Activated T-cell treated with anti-CD3 and anti-CD28 coated beads for 4 hours (primary cell): Measurements from ENCODE around the gene TSEN2.
"Not testable (repeated sequence)": the region's sequence is repeated elsewhere in the genome, so short reads cannot be mapped to it uniquely, and the experiment has no call there.

Source experiments
- DNase-seq: peaks from one replicate; pipeline ENCODE4 v3.0.0-alpha.2; 2020

The TSEN2 gene

DNA sequence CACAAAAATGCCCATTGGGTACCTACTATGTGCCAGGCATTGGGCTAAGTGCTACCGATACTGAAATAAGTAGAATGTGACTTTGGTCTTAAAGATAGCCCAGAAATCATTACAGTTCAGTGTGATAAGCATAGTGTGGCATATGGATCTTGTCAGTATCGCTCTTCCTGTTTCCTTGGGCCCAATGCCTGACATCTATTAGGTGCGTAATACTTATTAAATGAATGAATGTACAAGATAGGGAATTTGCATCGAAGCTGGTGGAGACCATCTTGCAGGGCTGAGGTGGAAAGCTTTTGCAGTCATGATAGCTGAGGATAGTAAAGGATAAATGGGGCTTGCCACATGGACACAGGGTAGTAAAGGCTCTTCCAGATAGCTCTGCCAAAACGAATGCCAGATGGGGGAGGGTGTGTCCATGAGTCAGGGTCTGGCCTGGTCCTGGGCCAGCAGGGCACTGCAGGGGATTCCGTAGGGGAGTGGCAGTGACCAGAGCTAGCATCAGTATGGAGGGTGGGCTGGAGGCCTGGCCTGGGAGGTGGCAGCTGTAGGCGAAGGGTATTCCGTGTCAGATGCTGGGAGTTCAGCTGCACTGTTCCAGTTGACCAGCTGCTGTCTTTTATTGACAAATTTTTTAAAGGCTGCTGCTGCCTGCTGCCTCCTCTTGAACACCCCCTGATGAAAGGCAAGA, 23.5 kb downstream of the TSEN2 start:
- DNase-seq, result no peak

DNA sequence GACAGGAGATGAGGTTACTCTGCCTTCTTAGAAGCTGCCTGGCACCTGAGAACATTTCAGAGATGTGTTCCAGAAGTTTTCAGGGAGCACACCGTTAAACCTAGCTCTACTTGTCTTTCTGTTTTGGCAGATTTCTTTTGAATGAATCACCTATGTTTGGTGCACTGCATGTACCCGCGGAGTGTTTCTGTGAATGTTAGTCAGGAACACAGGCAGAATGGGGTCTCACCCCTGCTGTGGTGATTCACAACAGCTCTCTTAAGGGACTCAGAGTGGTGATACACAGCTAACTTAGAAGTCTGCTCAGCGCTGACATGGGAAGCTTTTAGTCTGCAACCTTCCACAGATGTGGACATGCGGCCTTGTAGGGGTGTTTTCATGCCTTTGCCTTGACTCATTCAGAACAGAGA, 24.0 kb downstream of the TSEN2 start:
- no peak for DNase-seq

GRCh38 chr3:12509466-12509865, 25.2 kb downstream of the TSEN2 start:
- no peak for DNase-seq

- no peak for DNase-seq
These were observed 28.3 kb downstream of the TSEN2 start for GRCh38 chr3:12512534-12513118.

GRCh38 chr3:12513694-12514446, 29.6 kb downstream of the TSEN2 start:
- no peak for DNase-seq

GRCh38 chr3:12515631-12516030, 31.4 kb downstream of the TSEN2 start:
- DNase-seq, result no peak

- DNase-seq, result no peak
These were observed 32.6 kb downstream of the TSEN2 start for GRCh38 chr3:12516873-12517272.

GRCh38 chr3:12518261-12519028, 34.2 kb downstream of the TSEN2 start:
- DNase-seq, result no peak

GRCh38 chr3:12521010-12521409, 36.7 kb downstream of the TSEN2 start:
- no peak for DNase-seq

GRCh38 chr3:12522721-12523120, 38.4 kb downstream of the TSEN2 start:
- DNase-seq, result no peak

DNA sequence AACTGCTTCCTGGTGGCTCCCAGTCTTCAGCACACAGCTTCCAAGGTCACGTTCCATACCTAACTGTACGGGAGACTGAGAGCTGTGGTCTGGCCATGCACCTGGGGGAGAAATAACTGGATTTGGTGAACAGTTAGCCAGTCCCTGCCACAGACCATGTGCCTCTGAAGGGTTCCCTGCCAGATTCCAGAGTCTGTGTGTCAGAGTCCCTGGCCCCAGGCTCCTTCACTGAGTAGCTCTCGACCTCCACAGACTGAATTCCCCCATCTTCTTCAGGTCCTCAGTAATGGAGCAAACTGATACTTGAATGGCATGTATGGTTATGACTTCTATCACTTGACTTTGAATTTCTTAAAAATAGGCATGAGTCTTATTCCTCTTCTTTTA, 43.5 kb downstream of the TSEN2 start:
- DNase-seq, result no peak

DNA sequence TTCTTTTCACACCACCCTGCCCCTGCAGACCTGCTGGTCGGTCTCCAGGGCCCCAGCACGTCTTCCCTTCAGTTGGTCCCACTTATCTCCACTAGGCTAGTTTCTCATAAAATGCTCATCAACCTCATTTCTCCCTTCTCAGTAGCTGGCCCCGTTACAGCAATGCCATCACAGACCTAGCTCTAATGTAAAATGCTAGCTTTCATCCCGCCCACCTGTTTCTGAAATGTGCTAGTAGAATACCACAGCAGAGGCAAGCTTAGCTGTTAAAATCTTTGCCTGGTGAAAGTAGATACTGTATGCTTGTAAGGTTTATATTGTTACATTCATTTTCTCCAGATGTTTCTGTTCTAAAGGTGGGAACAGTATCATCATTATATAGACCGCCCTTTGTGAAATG, 47.9 kb downstream of the TSEN2 start:
- DNase-seq, result no peak

- DNase-seq, result no peak
These were observed 52.1 kb downstream of the TSEN2 start for GRCh38 chr3:12536423-12536822.

DNA sequence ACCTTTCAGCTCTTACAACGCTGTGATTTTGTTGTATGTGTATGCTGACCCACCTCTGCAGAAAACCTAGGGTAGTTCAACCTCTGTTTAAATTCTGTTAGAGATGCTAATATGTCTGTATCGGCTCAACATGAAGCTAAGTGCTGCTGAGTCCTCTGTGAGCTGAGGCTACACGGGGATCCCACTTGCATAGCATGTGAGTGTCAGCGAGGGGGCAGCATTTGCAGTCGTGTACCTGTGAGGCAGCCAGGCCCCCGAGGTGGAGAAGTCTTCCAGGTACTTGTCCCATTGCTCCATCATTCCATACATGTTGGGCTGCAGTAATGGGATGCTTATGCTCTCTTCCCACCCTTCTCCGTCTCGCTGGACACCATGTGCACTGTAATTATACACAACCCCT, 57.3 kb downstream of the TSEN2 start:
- DNase-seq, result no peak

DNA sequence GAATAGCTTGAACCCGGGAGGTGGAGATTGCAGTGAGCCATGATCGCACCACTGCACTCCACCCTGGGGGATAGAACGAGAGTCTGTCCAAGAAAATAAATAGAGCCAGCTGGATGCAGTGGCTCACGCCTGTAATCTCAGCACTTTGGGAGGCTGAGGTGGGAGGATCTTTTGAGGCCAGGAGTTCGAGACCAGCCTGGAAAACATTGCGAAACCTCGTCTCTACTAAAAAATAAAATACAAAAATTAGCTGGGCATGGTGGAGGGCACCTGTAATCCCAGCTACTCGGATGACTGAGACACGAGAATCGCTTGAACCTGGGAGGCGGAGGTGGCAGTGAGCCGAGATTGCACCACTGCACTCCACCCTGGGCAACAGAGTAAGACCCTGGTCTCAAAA, 59.2 kb downstream of the TSEN2 start:
- DNase-seq, result not testable (repeated sequence)

- no peak for DNase-seq
These were observed 60.6 kb downstream of the TSEN2 start for GRCh38 chr3:12544652-12545472.

DNA sequence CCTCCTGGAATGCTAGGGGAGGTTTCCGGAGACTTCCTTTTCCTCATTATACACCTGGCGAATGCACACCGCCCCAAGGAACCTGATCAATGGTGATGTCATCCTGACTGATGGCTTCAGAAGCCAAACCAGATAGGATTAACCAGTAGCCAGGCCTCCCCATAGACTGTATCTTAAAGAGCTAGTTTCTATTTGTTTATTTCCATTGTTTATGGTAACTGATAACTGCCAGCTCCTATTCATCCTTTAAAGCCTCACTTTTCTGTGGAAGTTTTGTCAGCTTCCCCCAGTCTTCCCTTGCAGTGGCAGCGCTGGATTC, 61.2 kb downstream of the TSEN2 start, which contains the start of gene MKRN2OS:
MKRN2OS (minus strand) TSS at position 27 of the 319 bp plus-strand sequence. CDS start 35 bp downstream, outside the sequence.
- DNase-seq, result no peak

DNA sequence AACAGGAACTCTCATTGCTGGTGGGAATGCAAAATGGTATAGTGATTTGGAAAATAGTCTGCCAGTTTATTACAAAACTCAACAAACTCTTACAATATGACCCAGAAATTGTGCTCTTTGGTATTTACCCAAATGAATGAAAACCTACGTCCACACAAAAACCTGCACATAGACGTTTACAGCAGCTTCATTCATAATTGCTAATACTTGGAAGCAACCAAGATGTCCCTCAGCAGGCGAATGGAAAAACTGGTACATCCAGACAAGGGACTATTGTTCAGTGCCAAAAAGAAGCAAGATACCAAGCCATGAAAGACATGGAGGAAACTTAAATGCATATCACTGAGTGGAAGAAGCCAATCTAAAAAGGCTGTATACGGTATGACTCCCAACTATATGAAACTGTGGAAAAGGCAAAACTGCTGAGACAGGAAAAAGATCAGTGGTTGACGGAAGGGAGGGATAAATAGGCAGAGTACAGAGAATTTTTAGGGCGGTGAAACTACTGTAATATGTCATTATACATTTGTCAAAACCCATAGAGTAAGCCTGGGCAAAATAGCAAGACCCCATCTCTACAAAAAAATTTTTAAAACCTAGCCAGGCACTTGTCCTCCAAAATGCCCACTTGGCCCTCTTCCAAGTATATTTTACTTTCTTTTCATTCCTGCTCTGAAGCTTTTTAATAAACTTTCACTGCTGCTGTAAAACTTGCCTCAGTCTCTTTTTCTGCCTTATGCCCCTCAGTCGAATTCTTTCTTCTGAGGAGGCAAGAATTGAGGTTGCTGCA, 65.9 kb downstream of the TSEN2 start:
- no peak for DNase-seq

DNA sequence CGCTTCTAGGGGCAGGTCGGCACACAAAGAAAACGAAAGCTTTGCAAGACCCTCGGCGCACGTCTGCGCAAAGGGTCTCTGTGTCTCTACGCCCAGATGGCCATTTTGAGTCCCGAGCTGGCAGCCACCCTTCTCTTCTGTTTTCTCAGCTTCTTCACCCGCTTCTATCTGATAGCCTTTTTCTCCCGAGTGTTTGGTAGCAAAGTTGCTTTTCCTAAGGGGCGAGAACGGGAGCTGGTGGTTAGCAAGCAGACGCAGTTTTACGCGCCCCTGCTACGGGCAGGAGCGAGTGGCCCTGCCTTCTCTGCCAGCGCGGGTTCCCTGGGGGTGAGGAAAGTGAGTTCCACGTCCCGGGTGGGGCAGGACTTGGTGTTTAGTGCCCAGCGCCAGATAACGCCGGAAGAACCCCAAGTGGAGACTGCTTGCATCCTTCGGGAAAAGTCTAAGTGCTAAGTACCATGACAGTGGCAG, 69.7 kb downstream of the TSEN2 start:
- DNase-seq, result no peak

- DNase-seq, result no peak
These were observed 72.0 kb downstream of the TSEN2 start for GRCh38 chr3:12556314-12556689.

- peak; percentile 78 for DNase-seq
These were observed 72.6 kb downstream of the TSEN2 start, which contains the start of gene MKRN2 for GRCh38 chr3:12556690-12557472. Gene MKRN2, plus strand, starts transcription at chr3:12557087. Its CDS starts 64 bp downstream, at chr3:12557151.
